Lower lobe of right lung (tissue), 2 donors: ENCODE results near the gene MARCHF3. TPM values are rescaled to one million over a fixed set of nuclear protein-coding genes. Genes with fewer than 3 reads are reported as not detected.

Source experiments
- ATAC-seq, 2 donors: fragments of 200-7000 bp; cut with Tn5 transposase; one replicate each; pipeline ENCODE4 v1.9.1; 2020 to 2022; ENCODE audit warnings: mild to moderate bottlenecking in 2 of 2, moderate library complexity in 2 of 2
- DNase-seq: peaks from one replicate; pipeline ENCODE4 v3.0.0-alpha.2; 2020
- H3K27ac ChIP-seq: fragments of 200-600 bp; one replicate; pipeline ENCODE4 v1.8.0; 2022
- H3K27me3 ChIP-seq: fragments of 200-600 bp; one replicate; pipeline ENCODE4 v1.8.0; 2022; ENCODE audit warnings: low read depth
- H3K36me3 ChIP-seq: fragments of 200-600 bp; one replicate; pipeline ENCODE4 v1.8.0; 2022; ENCODE audit warnings: mild to moderate bottlenecking
- H3K4me1 ChIP-seq: fragments of 200-600 bp; one replicate; pipeline ENCODE4 v1.8.0; 2022
- H3K4me3 ChIP-seq: fragments of 200-600 bp; one replicate; pipeline ENCODE4 v1.8.0; 2022; ENCODE audit warnings: mild to moderate bottlenecking
- H3K9me3 ChIP-seq: fragments of 200-600 bp; one replicate; pipeline ENCODE4 v1.8.0; 2022
- CTCF ChIP-seq: fragments of 200-600 bp; IDR thresholded peaks from one replicate; pipeline ENCODE4 v1.8.0; 2022; ENCODE audit warnings: antibody characterized with exemption, mild to moderate bottlenecking
- intact Hi-C: fragments of 100-400 bp; cut with DNase I; formaldehyde crosslinking; loops from one replicate; pipeline ENCODE4 v1.11.0; 2022
- total RNA-seq: library from RNA; stranded (reverse); fragmentation: NEBNext Ultra II Directional; extraction: Animal tissue kit (Norgen Biotek cat#: 25700); gene quantifications from one replicate; pipeline ENCODE4 v1.2.1, GENCODE V29; 2021
- donor health status: DM: no; HTN: yes; CAD: no; lungs with severe emphysema.

Gene MARCHF3
- total RNA-seq, 1 donor from 2014 or later, result 14.3 TPM

GRCh38 chr5:126973193-126973592, 57.2 kb downstream of the MARCHF3 start:
- intact Hi-C loops, result no loop called here
- no peak for ATAC-seq

DNA sequence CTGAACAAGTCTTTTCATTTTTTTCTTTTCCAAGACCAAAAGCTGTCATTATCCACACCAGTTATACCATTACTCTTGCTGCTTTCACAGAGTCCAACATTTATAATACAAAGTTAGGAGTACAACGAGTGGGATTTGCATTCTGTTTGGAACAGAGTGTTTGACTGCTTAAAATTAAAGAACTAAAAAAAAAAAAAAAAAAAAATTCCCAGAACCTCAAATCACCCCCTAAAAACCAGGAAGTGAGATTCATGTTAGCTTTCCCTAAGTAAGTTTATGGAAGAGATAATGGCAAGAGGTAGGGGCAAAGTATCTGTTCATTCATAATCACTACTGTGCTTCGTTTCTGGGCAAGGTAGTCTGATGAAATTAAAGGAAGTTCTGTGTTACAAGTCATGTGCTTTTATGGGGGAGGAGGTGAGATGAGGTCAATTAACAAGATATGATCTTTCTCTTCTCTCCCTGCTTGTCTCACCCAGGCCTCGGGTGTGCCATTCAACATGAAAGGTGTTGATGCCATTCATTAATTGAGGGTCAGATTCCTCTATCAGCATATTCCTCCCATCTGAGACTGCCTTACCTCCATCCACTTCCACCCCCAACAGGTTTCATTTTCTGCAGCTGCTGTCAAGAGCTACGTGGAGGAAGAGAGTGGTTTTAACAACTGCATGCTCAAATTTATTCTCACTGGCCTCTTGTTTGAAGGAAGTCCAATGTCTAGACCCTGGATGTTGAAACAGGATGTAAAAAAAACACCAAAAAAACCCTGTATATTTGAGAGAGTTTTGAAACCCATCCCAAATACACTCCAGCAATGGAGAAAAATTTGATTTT, 58.1 kb downstream of the MARCHF3 start:
- no peak for TF ChIP-seq CTCF
- DNase-seq (no peak), ATAC-seq (peak; percentile 29 to 36)
- peaks cover 34% of the 10 kb centered on the region for H3K4me1 ChIP-seq
- no peak overlapping the region for H3K27ac ChIP-seq
- intact Hi-C loops, result no loop called here
- H3K36me3 ChIP-seq, result no peaks in the 10 kb centered on the region
- H3K27me3 ChIP-seq, result no peaks in the 10 kb centered on the region
- no peak overlapping the region for H3K4me3 ChIP-seq
- no peaks in the 10 kb centered on the region for H3K9me3 ChIP-seq

More at GRCh38 chr5:126973193-126973592, 57.2 kb downstream of the MARCHF3 start:
- Histone ChIP-seq H3K4me3 (no peak overlapping the region), H3K27ac (no peak overlapping the region), H3K4me1 (peaks cover 34% of the 10 kb centered on the region), H3K27me3 (no peaks in the 10 kb centered on the region), H3K36me3 (no peaks in the 10 kb centered on the region), H3K9me3 (no peaks in the 10 kb centered on the region)
- TF ChIP-seq CTCF, result no peak
- no peak for DNase-seq

DNA sequence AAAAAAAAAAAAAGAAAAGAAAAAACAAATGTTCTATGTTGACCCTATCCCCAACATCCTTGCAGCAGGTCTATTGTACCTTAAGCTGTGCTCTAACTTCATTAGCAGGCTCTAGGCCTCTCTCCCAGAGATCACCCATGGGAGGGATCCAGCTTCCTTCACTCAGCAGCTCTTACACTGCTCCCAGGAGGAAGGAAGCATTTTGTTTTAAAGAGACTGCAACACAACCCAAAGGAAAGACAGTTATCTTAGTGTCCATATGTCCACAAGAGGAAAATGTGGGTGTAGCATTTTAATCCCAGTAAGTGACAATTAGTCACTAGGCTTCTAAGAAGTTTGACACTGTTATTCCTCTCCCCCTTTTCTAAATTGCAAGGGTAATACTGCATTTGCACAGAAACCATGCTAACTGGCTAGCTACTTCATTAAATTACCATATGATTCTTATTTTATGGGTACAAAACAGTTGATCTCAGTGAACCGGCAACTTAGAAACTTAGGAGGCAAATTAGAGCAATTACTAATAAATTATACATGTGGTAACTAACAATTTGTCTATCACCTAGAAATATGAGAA, 58.8 kb downstream of the MARCHF3 start:
- H3K36me3 ChIP-seq, result no peaks in the 10 kb centered on the region
- TF ChIP-seq CTCF, result no peak
- intact Hi-C loops, result no loop called here
- H3K4me3 ChIP-seq, result no peak overlapping the region
- ATAC-seq (peak; percentile 23 to 34), DNase-seq (no peak)
- no peak overlapping the region for H3K27ac ChIP-seq
- no peaks in the 10 kb centered on the region for H3K27me3 ChIP-seq
- H3K9me3 ChIP-seq, result no peaks in the 10 kb centered on the region
- peaks cover 34% of the 10 kb centered on the region for H3K4me1 ChIP-seq

- H3K9me3 ChIP-seq, result no peaks in the 10 kb centered on the region
- no peak for DNase-seq
- intact Hi-C loops, result no loop called here
- no peak overlapping the region for H3K4me3 ChIP-seq
- H3K4me1 ChIP-seq, result peaks cover 34% of the 10 kb centered on the region
- ATAC-seq, result no peak
- TF ChIP-seq CTCF, result no peak
- H3K27me3 ChIP-seq, result no peaks in the 10 kb centered on the region
- H3K36me3 ChIP-seq, result no peaks in the 10 kb centered on the region
- no peak overlapping the region for H3K27ac ChIP-seq
Measured at GRCh38 chr5:126970517-126971017, 59.8 kb downstream of the MARCHF3 start.

GRCh38 chr5:126969548-126969947, 60.8 kb downstream of the MARCHF3 start:
- H3K27me3 ChIP-seq, result no peaks in the 10 kb centered on the region
- H3K36me3 ChIP-seq, result no peaks in the 10 kb centered on the region
- peaks cover 34% of the 10 kb centered on the region for H3K4me1 ChIP-seq
- H3K4me3 ChIP-seq, result no peak overlapping the region
- no peak overlapping the region for H3K27ac ChIP-seq
- DNase-seq (no peak), ATAC-seq (no peak)
- H3K9me3 ChIP-seq, result no peaks in the 10 kb centered on the region
- no peak for TF ChIP-seq CTCF
- intact Hi-C loops, result no loop called here
